SK-N-SH (cell line): ENCODE results near the gene INSYN2B. TPM values are rescaled to one million over a fixed set of nuclear protein-coding genes. Genes with fewer than 3 reads are reported as not detected.

ENCODE experiments used
- CTCF ChIA-PET: fragments of 300-600, 350-600 bp; formaldehyde crosslinking; extraction: SDS; loops from one replicate; lab custom pipeline; 2021; lab: Yijun Ruan, JAX
- POLR2A ChIA-PET: fragments of 350-600 bp; sonication (Branson Sonifier 250); formaldehyde crosslinking; extraction: SDS; loops from one replicate; lab custom pipeline; 2020; ENCODE audit warnings: antibody characterized with exemption, inconsistent platforms; lab: Yijun Ruan, JAX
- DNase-seq: peaks from one replicate; pipeline ENCODE4 v3.0.0; 2012
- H2AFZ ChIP-seq: fragments of 200-600 bp; sonication (generic); 2 replicates; pipeline ENCODE4 v1.8.1; 2016; ENCODE audit warnings: antibody characterized with exemption, mild to moderate bottlenecking, low read depth
- H3F3A ChIP-seq: fragments of 200-600 bp; sonication (generic); replicated peaks from 2 replicates; pipeline ENCODE3; 2016; ENCODE audit warnings: antibody characterized with exemption, mild to moderate bottlenecking; ENCODE audit not compliant: insufficient read depth
- H3K27ac ChIP-seq, 2 experiments: fragments of 200-500 bp in 1 of 2; fragments of 200-600 bp in 1 of 2; sonication (Bioruptor generic) in 1 of 2; sonication (generic), shearing (Covaris generic) in 1 of 2; 2 replicates each; pipeline versions ENCODE4 v1.5.1 to v1.6.1; 2014 to 2016; ENCODE audit warnings: low read depth in 2 of 2, inconsistent platforms in 1 of 2, low read length in 1 of 2, mild to moderate bottlenecking in 1 of 2, mixed read lengths in 1 of 2
- H3K27me3 ChIP-seq: fragments of 200-600 bp; sonication (generic), shearing (Covaris generic); 2 replicates; pipeline ENCODE4 v1.6.1; 2016; ENCODE audit warnings: mixed run types; ENCODE audit not compliant: insufficient read depth
- H3K36me3 ChIP-seq, 2 experiments: fragments of 200-500 bp in 1 of 2; fragments of 200-600 bp in 1 of 2; sonication (Bioruptor generic) in 1 of 2; sonication (generic) in 1 of 2; replicated peaks in 1 of 2; 2 replicates each; pipeline versions ENCODE3 to v1.5.1; 2014 to 2016; ENCODE audit warnings: low read length in 1 of 2, mild to moderate bottlenecking in 1 of 2; ENCODE audit not compliant: insufficient read depth in 2 of 2, control insufficient read depth in 1 of 2
- H3K4me1 ChIP-seq, 2 experiments: fragments of 200-500 bp in 1 of 2; fragments of 200-600 bp in 1 of 2; sonication (Bioruptor generic) in 1 of 2; sonication (generic), shearing (Covaris generic) in 1 of 2; 2 replicates each; pipeline versions ENCODE4 v1.5.1 to v1.6.1; 2014 to 2016; ENCODE audit warnings: low read depth in 1 of 2, low read length in 1 of 2, mixed run types in 1 of 2; ENCODE audit not compliant: insufficient read depth in 2 of 2, control insufficient read depth in 1 of 2
- H3K4me2 ChIP-seq: fragments of 200-600 bp; sonication (generic), shearing (Covaris generic); 2 replicates; pipeline ENCODE4 v1.6.1; 2017; ENCODE audit warnings: mixed run types
- H3K4me3 ChIP-seq, 2 experiments: fragments of 200-500 bp in 1 of 2; fragments of 200-600 bp in 1 of 2; sonication (Bioruptor generic) in 1 of 2; sonication (generic), shearing (Covaris generic) in 1 of 2; 2 replicates each; pipeline versions ENCODE4 v1.5.1 to v1.8.1; 2014 to 2016; ENCODE audit warnings: low read depth in 2 of 2, inconsistent platforms in 1 of 2, low read length in 1 of 2, mild to moderate bottlenecking in 1 of 2, mixed read lengths in 1 of 2, moderate library complexity in 1 of 2
- H3K79me2 ChIP-seq: fragments of 200-600 bp; sonication (generic); 2 replicates; pipeline ENCODE4 v1.8.1; 2017; ENCODE audit warnings: mild to moderate bottlenecking; ENCODE audit not compliant: insufficient read depth
- H3K9ac ChIP-seq: fragments of 200-600 bp; sonication (generic); 2 replicates; pipeline ENCODE4 v1.6.1; 2017; ENCODE audit warnings: mixed run types
- H3K9me2 ChIP-seq: fragments of 200-600 bp; sonication (generic); 2 replicates; pipeline ENCODE4 v1.6.1; 2017; ENCODE audit warnings: mixed run types
- H3K9me3 ChIP-seq: fragments of 200-600 bp; sonication (generic); 2 replicates; pipeline ENCODE4 v1.6.1; 2017; ENCODE audit warnings: mixed run types, mild to moderate bottlenecking, moderate library complexity
- H4K20me1 ChIP-seq: fragments of 200-600 bp; sonication (generic); 2 replicates; pipeline ENCODE4 v1.6.1; 2017; ENCODE audit warnings: mild to moderate bottlenecking, mixed run types; ENCODE audit not compliant: insufficient read depth
- CHD2 ChIP-seq: fragments of 150-350 bp; IDR thresholded peaks from 2 replicates; pipeline ENCODE4 v1.6.1; 2018; ENCODE audit warnings: low read length; ENCODE audit not compliant: partially characterized antibody
- EP300 ChIP-seq, 2 experiments: IDR thresholded peaks; 2 replicates each; pipeline versions ENCODE4 v1.4.0 to v1.6.1; 2012; ENCODE audit warnings: borderline replicate concordance in 1 of 2, low read depth in 1 of 2, low read length in 1 of 2
- FOSL2 ChIP-seq: IDR thresholded peaks from 2 replicates; pipeline ENCODE4 v1.4.0; 2012; ENCODE audit warnings: low read depth, mild to moderate bottlenecking, moderate library complexity, borderline replicate concordance
- FOXM1 ChIP-seq: IDR thresholded peaks from 2 replicates; pipeline ENCODE4 v1.4.0; 2012; ENCODE audit warnings: low read depth, mild to moderate bottlenecking
- GABPA ChIP-seq: IDR thresholded peaks from 2 replicates; pipeline ENCODE4 v1.4.0; 2012; ENCODE audit warnings: low read depth, mild to moderate bottlenecking
- MEF2A ChIP-seq: IDR thresholded peaks from 2 replicates; pipeline ENCODE4 v1.4.0; 2012; ENCODE audit warnings: low read depth, borderline replicate concordance
- POLR2AphosphoS5 ChIP-seq: IDR thresholded peaks from 2 replicates; pipeline ENCODE4 v1.6.1; 2012; ENCODE audit warnings: low read depth, low read length
- RCOR1 ChIP-seq: fragments of 150-350 bp; IDR thresholded peaks from 2 replicates; pipeline ENCODE4 v1.6.1; 2017; ENCODE audit warnings: antibody characterized with exemption, low read length
- RXRA ChIP-seq: IDR thresholded peaks from 2 replicates; pipeline ENCODE4 v1.4.0; 2012; ENCODE audit warnings: low read depth, mild to moderate bottlenecking, borderline replicate concordance
- TAF1 ChIP-seq: IDR thresholded peaks from 2 replicates; pipeline ENCODE4 v1.6.1; 2012; ENCODE audit warnings: low read depth, mild to moderate bottlenecking, low read length, moderate library complexity, borderline replicate concordance
- TCF12 ChIP-seq: IDR thresholded peaks from 2 replicates; pipeline ENCODE4 v1.4.0; 2012
- YY1 ChIP-seq: IDR thresholded peaks from 2 replicates; pipeline ENCODE4 v1.4.0; 2012; ENCODE audit warnings: low read depth, mild to moderate bottlenecking
- WGBS: methylation state at CpG from one replicate; pipeline ENCODE4 v1.1.6; 2017; ENCODE audit warnings: low lambda C conversion rate; 5-methylcytosine and 5-hydroxymethylcytosine counted together
- polyA plus RNA-seq, 3 experiments: library from polyadenylated mRNA; depleted of rRNA; stranded (reverse); fragments of >200 nt; gene quantifications; 2 replicates each; pipeline ENCODE4 v1.2.3, GENCODE V29; 2012
- TF ChIP-seq, protein P1 (sequence below): IDR thresholded peaks from 2 replicates; pipeline ENCODE4 v1.4.0; 2012; ENCODE audit warnings: low read depth
- TF ChIP-seq, protein P2 (sequence below): fragments of 150-350 bp; IDR thresholded peaks from 2 replicates; pipeline ENCODE4 v1.6.1; 2017; ENCODE audit warnings: antibody characterized with exemption, low read length, low read depth, borderline replicate concordance
- TF ChIP-seq, protein P3 (sequence below): IDR thresholded peaks from 2 replicates; pipeline ENCODE4; 2012
- TF ChIP-seq, protein P4 (sequence below): IDR thresholded peaks from 2 replicates; pipeline ENCODE4 v1.6.1; 2012; ENCODE audit warnings: mild to moderate bottlenecking, low read depth, low read length, moderate library complexity
- TF ChIP-seq, protein P5 (sequence below): fragments of 150-350 bp; IDR thresholded peaks from 2 replicates; pipeline ENCODE4 v1.6.1; 2016; ENCODE audit warnings: mild to moderate bottlenecking, low read depth, low read length

INSYN2B gene
- polyA plus RNA-seq, 1 of the 3 experiments (the other 2 are of a cell fraction), result 9.2 TPM

DNA sequence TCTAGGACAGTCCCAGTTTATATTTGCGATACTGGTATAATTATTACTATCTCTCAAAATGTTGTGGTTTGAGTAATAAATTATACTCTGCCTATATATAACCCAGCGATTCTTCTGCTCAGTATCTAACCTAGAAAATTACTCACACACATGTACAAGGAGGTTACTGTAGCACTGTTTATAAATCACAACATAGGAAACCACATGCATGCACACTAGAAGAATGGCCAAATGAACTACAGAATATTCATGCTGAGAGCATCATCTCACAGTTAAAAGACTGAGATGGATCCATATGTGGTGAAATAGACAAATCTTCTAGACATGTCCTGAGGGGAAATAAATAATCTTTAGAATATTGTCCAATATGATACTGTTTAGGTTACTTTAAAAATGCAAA lies 62.1 kb downstream of the INSYN2B start:
- TF ChIP-seq, protein P1, sequence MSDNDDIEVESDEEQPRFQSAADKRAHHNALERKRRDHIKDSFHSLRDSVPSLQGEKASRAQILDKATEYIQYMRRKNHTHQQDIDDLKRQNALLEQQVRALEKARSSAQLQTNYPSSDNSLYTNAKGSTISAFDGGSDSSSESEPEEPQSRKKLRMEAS, result no peak
- TF ChIP-seq YY1, result no peak
- no peak for TF ChIP-seq POLR2AphosphoS5
- TF ChIP-seq, protein P2, sequence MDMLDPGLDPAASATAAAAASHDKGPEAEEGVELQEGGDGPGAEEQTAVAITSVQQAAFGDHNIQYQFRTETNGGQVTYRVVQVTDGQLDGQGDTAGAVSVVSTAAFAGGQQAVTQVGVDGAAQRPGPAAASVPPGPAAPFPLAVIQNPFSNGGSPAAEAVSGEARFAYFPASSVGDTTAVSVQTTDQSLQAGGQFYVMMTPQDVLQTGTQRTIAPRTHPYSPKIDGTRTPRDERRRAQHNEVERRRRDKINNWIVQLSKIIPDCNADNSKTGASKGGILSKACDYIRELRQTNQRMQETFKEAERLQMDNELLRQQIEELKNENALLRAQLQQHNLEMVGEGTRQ, result no peak
- TF ChIP-seq RXRA, result no peak
- TF ChIP-seq RCOR1, result no peak
- TF ChIP-seq, protein P3, sequence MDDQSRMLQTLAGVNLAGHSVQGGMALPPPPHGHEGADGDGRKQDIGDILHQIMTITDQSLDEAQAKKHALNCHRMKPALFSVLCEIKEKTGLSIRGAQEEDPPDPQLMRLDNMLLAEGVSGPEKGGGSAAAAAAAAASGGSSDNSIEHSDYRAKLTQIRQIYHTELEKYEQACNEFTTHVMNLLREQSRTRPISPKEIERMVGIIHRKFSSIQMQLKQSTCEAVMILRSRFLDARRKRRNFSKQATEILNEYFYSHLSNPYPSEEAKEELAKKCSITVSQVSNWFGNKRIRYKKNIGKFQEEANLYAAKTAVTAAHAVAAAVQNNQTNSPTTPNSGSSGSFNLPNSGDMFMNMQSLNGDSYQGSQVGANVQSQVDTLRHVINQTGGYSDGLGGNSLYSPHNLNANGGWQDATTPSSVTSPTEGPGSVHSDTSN, result no peak
- TF ChIP-seq MEF2A, result no peak
- TF ChIP-seq GABPA, result no peak
- TF ChIP-seq CHD2, result no peak
- no peak for TF ChIP-seq FOSL2
- TF ChIP-seq TCF12, result no peak
- TF ChIP-seq, protein P4, sequence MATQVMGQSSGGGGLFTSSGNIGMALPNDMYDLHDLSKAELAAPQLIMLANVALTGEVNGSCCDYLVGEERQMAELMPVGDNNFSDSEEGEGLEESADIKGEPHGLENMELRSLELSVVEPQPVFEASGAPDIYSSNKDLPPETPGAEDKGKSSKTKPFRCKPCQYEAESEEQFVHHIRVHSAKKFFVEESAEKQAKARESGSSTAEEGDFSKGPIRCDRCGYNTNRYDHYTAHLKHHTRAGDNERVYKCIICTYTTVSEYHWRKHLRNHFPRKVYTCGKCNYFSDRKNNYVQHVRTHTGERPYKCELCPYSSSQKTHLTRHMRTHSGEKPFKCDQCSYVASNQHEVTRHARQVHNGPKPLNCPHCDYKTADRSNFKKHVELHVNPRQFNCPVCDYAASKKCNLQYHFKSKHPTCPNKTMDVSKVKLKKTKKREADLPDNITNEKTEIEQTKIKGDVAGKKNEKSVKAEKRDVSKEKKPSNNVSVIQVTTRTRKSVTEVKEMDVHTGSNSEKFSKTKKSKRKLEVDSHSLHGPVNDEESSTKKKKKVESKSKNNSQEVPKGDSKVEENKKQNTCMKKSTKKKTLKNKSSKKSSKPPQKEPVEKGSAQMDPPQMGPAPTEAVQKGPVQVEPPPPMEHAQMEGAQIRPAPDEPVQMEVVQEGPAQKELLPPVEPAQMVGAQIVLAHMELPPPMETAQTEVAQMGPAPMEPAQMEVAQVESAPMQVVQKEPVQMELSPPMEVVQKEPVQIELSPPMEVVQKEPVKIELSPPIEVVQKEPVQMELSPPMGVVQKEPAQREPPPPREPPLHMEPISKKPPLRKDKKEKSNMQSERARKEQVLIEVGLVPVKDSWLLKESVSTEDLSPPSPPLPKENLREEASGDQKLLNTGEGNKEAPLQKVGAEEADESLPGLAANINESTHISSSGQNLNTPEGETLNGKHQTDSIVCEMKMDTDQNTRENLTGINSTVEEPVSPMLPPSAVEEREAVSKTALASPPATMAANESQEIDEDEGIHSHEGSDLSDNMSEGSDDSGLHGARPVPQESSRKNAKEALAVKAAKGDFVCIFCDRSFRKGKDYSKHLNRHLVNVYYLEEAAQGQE, result no peak
- no peak for TF ChIP-seq TAF1
- no peak for TF ChIP-seq FOXM1
- no peak for TF ChIP-seq EP300 (IDR thresholded peaks at IDR 0.05; ENCODE audit: borderline replicate concordance in 1 of 2, low read depth in 1 of 2, low read length in 1 of 2)
- TF ChIP-seq, protein P5, sequence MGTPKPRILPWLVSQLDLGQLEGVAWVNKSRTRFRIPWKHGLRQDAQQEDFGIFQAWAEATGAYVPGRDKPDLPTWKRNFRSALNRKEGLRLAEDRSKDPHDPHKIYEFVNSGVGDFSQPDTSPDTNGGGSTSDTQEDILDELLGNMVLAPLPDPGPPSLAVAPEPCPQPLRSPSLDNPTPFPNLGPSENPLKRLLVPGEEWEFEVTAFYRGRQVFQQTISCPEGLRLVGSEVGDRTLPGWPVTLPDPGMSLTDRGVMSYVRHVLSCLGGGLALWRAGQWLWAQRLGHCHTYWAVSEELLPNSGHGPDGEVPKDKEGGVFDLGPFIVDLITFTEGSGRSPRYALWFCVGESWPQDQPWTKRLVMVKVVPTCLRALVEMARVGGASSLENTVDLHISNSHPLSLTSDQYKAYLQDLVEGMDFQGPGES, result no peak
- TF ChIP-seq, all 33 proteins: peak for 0
- POLR2A ChIA-PET, result no interaction called here

More for the DNA sequence above, 62.1 kb downstream of the INSYN2B start:
- CTCF ChIA-PET, result interaction anchor here (0.6 to 1.5 kb wide), 3 partner anchors 15 to 63 kb away, joined by 3 to 6 read pairs (median 3); partner anchors contain the start of gene INSYN2B
- H3K4me2 ChIP-seq, result no peak overlapping the region
- no peaks in the 10 kb centered on the region for H3K9me3 ChIP-seq
- no peak overlapping the region for H3K9ac ChIP-seq
- H3K79me2 ChIP-seq, result peaks cover 38% of the 10 kb centered on the region
- H3K27ac ChIP-seq, result no peak overlapping the region
- no peaks in the 10 kb centered on the region for H3K27me3 ChIP-seq
- no peak for DNase-seq
- peaks cover 0 to 7% of the 10 kb centered on the region in 2 experiments for H3K36me3 ChIP-seq
- no peak overlapping the region for H2AFZ ChIP-seq
- WGBS, result 87% methylated on average over 2 of the region's 2 CpGs
- H3K9me2 ChIP-seq, result no peaks in the 10 kb centered on the region
- H4K20me1 ChIP-seq, result no peaks in the 10 kb centered on the region
- peaks cover 0 to 11% of the 10 kb centered on the region in 2 experiments; a peak in 3 of 4 replicates for H3K4me1 ChIP-seq
- no peaks in the 10 kb centered on the region for H3F3A ChIP-seq
- H3K4me3 ChIP-seq, result no peak overlapping the region
